Measurements from ENCODE around the gene VPS54. TPM values are rescaled to one million over a fixed set of nuclear protein-coding genes. Genes with fewer than 3 reads are reported as not detected.
"Not testable (repeated sequence)": the region's sequence is repeated elsewhere in the genome, so short reads cannot be mapped to it uniquely, and the experiment has no call there.

VPS54 gene
- total and polyA plus RNA-seq, 7 experiments from 2014 or later, result 4.5 to 20.8 (median 14.6) TPM

- Histone ChIP-seq H3K27me3 (ENCODE audit: control insufficient read depth in 2 of 2, insufficient read depth in 2 of 2, low read length in 2 of 2) (no peaks in the 10 kb centered on the region), H3K36me3 (ENCODE audit: control insufficient read depth in 2 of 3, insufficient read depth in 3 of 3, low read length in 3 of 3) (no peaks in the 10 kb centered on the region), H3K4me1 (ENCODE audit: control insufficient read depth in 2 of 2, insufficient read depth in 2 of 2, low read length in 2 of 2) (peaks cover 26 to 39% of the 10 kb centered on the region in 2 donors), H3K27ac (ENCODE audit: low read depth, low read length) (peak overlapping the region; percentile 17), H3K9me3 (ENCODE audit: control insufficient read depth in 2 of 3, low read length in 3 of 3) (no peaks in the 10 kb centered on the region), H3K4me3 (ENCODE audit: low read length) (no peak overlapping the region)
- peaks cover 0 to 7% (median 1%) of the 10 kb centered on the region in 11 donors for H3K9me3 Mint-ChIP-seq
- CTCF ChIA-PET, result interaction anchor here (1.4 kb wide), 2 partner anchors 10 to 152 kb away, joined by 4 to 5 read pairs; no protein-coding TSS in a partner anchor
- ATAC-seq, result peak; percentile 64
- peak overlapping the region in 3 of 10 donors; percentile 14 to 44 (median 20) for H3K4me3 Mint-ChIP-seq
- peak overlapping the region in 7 of 9 donors; percentile 62 to 95 (median 82) for H3K27ac Mint-ChIP-seq
- peaks cover 47 to 97% (median 91%) of the 10 kb centered on the region in 7 donors for H3K4me1 Mint-ChIP-seq
- peaks cover 6 to 52% (median 18%) of the 10 kb centered on the region in 5 donors for H3K36me3 Mint-ChIP-seq
- POLR2A ChIA-PET, result interaction anchor here (11.3 kb wide), 1 partner anchor 9 kb away, joined by 120 read pairs; the partner anchor contains the start of gene UGP2
- no peak for DNase-seq
- no peaks in the 10 kb centered on the region for H3K27me3 Mint-ChIP-seq
- intact Hi-C loops (cut with micrococcal nuclease), result loop anchor here in 1 of 2 donors (1.0 kb wide), 1 partner anchor 8 kb away; no protein-coding TSS in a partner anchor
Observed at GRCh38 chr2:63850649-63851048, 168.6 kb downstream of the VPS54 start.

GRCh38 chr2:63850204-63850571 lies 169.0 kb downstream of the VPS54 start:
- H3K4me1 ChIP-seq (ENCODE audit: control insufficient read depth in 2 of 2, insufficient read depth in 2 of 2, low read length in 2 of 2), result peaks cover 21 to 35% of the 10 kb centered on the region in 2 donors
- Mint-ChIP-seq H3K4me1 (peaks cover 46 to 97% (median 91%) of the 10 kb centered on the region in 7 donors), H3K27ac (peak overlapping the region in 4 of 9 donors; percentile 64 to 91 (median 74)), H3K9me3 (peaks cover 0 to 7% (median 1%) of the 10 kb centered on the region in 11 donors), H3K27me3 (no peaks in the 10 kb centered on the region), H3K4me3 (no peak overlapping the region), H3K36me3 (peaks cover 6 to 57% (median 18%) of the 10 kb centered on the region in 5 donors)
- ATAC-seq, result no peak
- no peak overlapping the region for H3K27ac ChIP-seq (ENCODE audit: low read depth, low read length)
- H3K36me3 ChIP-seq (ENCODE audit: control insufficient read depth in 2 of 3, insufficient read depth in 3 of 3, low read length in 3 of 3), result no peaks in the 10 kb centered on the region
- no peak for DNase-seq
- no peaks in the 10 kb centered on the region for H3K27me3 ChIP-seq (ENCODE audit: control insufficient read depth in 2 of 2, insufficient read depth in 2 of 2, low read length in 2 of 2)
- H3K9me3 ChIP-seq (ENCODE audit: control insufficient read depth in 2 of 3, low read length in 3 of 3), result no peaks in the 10 kb centered on the region
- ChIA-PET POLR2A (interaction anchor here (1.0 to 11.3 kb wide), 2 partner anchors 8 to 9 kb away, joined by 3 to 120 read pairs; partner anchors contain the start of gene UGP2), CTCF (interaction anchor here (0.6 to 1.4 kb wide), 2 partner anchors 11 to 480 kb away, joined by 4 to 5 read pairs; no protein-coding TSS in a partner anchor)
- intact Hi-C loops (cut with micrococcal nuclease), result no loop called here
- H3K4me3 ChIP-seq (ENCODE audit: low read length), result no peak overlapping the region

GRCh38 chr2:63849381-63850203 lies 169.6 kb downstream of the VPS54 start:
- no peaks in the 10 kb centered on the region for H3K9me3 ChIP-seq (ENCODE audit: control insufficient read depth in 2 of 3, low read length in 3 of 3)
- H3K4me3 Mint-ChIP-seq, result peak overlapping the region in 5 of 10 donors; percentile 5 to 41 (median 11)
- no peak for ATAC-seq
- no peaks in the 10 kb centered on the region for H3K27me3 ChIP-seq (ENCODE audit: control insufficient read depth in 2 of 2, insufficient read depth in 2 of 2, low read length in 2 of 2)
- H3K36me3 Mint-ChIP-seq, result peaks cover 6 to 59% (median 18%) of the 10 kb centered on the region in 5 donors
- H3K4me3 ChIP-seq (ENCODE audit: low read length), result no peak overlapping the region
- no peaks in the 10 kb centered on the region for H3K27me3 Mint-ChIP-seq
- peaks cover 0 to 7% (median 1%) of the 10 kb centered on the region in 11 donors for H3K9me3 Mint-ChIP-seq
- H3K4me1 ChIP-seq (ENCODE audit: control insufficient read depth in 2 of 2, insufficient read depth in 2 of 2, low read length in 2 of 2), result peaks cover 21 to 33% of the 10 kb centered on the region in 2 donors
- intact Hi-C loops (cut with micrococcal nuclease), result loop anchor here in 1 of 2 donors (10.0 kb wide), 1 partner anchor 375 kb away; no protein-coding TSS in a partner anchor
- ChIA-PET CTCF (interaction anchor here (0.6 to 1.4 kb wide), 2 partner anchors 11 to 481 kb away, joined by 4 to 5 read pairs; no protein-coding TSS in a partner anchor), POLR2A (interaction anchor here (1.0 to 11.3 kb wide), 2 partner anchors 8 to 9 kb away, joined by 3 to 120 read pairs; partner anchors contain the start of gene UGP2)
- H3K4me1 Mint-ChIP-seq, result peaks cover 41 to 97% (median 91%) of the 10 kb centered on the region in 7 donors
- H3K27ac Mint-ChIP-seq, result peak overlapping the region in 8 of 9 donors; percentile 16 to 91 (median 65)
- H3K27ac ChIP-seq (ENCODE audit: low read depth, low read length), result peak overlapping the region; percentile 23
- DNase-seq, result no peak
- no peaks in the 10 kb centered on the region for H3K36me3 ChIP-seq (ENCODE audit: control insufficient read depth in 2 of 3, insufficient read depth in 3 of 3, low read length in 3 of 3)

GRCh38 chr2:63847571-63847970 lies 171.7 kb downstream of the VPS54 start:
- H3K9me3 Mint-ChIP-seq; H3K36me3 ChIP-seq (ENCODE audit: control insufficient read depth in 2 of 3, insufficient read depth in 3 of 3, low read length in 3 of 3); DNase-seq; H3K4me3 ChIP-seq (ENCODE audit: low read length); POLR2A ChIA-PET; H3K27me3 Mint-ChIP-seq; H3K27me3 ChIP-seq (ENCODE audit: control insufficient read depth in 2 of 2, insufficient read depth in 2 of 2, low read length in 2 of 2); CTCF ChIA-PET; H3K9me3 ChIP-seq (ENCODE audit: control insufficient read depth in 2 of 3, low read length in 3 of 3); H3K27ac ChIP-seq (ENCODE audit: low read depth, low read length); ATAC-seq: not testable (repeated sequence)
- H3K4me3 Mint-ChIP-seq, result peak overlapping the region in 6 of 10 donors; percentile 0 to 64 (median 14)
- H3K4me1 Mint-ChIP-seq, result peaks cover 44 to 97% (median 91%) of the 10 kb centered on the region in 7 donors
- H3K4me1 ChIP-seq (ENCODE audit: control insufficient read depth in 2 of 2, insufficient read depth in 2 of 2, low read length in 2 of 2), result peaks cover 16 to 30% of the 10 kb centered on the region in 2 donors
- peaks cover 2 to 59% (median 18%) of the 10 kb centered on the region in 5 donors for H3K36me3 Mint-ChIP-seq
- H3K27ac Mint-ChIP-seq, result peak overlapping the region in 7 of 9 donors; percentile 4 to 75 (median 59)
- intact Hi-C loops (cut with micrococcal nuclease), result loop anchor here in 1 of 2 donors (10.0 kb wide), 1 partner anchor 377 kb away; no protein-coding TSS in a partner anchor

- CTCF ChIA-PET, result interaction anchor here (1.0 kb wide), 1 partner anchor 10 kb away, joined by 3 read pairs; no protein-coding TSS in a partner anchor
- H3K4me1 ChIP-seq (ENCODE audit: control insufficient read depth in 2 of 2, insufficient read depth in 2 of 2, low read length in 2 of 2), result peaks cover 15 to 31% of the 10 kb centered on the region in 2 donors
- H3K4me3 Mint-ChIP-seq, result peak overlapping the region in 1 of 10 donors; percentile 8
- peaks cover 0 to 54% (median 18%) of the 10 kb centered on the region in 5 donors for H3K36me3 Mint-ChIP-seq
- peaks cover 0 to 4% (median 0%) of the 10 kb centered on the region in 3 experiments for H3K36me3 ChIP-seq (ENCODE audit: control insufficient read depth in 2 of 3, insufficient read depth in 3 of 3, low read length in 3 of 3)
- H3K4me1 Mint-ChIP-seq, result peaks cover 46 to 94% (median 89%) of the 10 kb centered on the region in 7 donors
- H3K27ac ChIP-seq (ENCODE audit: low read depth, low read length), result no peak overlapping the region
- no peak for DNase-seq
- intact Hi-C loops (cut with micrococcal nuclease), result loop anchor here in 1 of 2 donors (10.0 kb wide), 1 partner anchor 378 kb away; no protein-coding TSS in a partner anchor
- no peaks in the 10 kb centered on the region for H3K27me3 ChIP-seq (ENCODE audit: control insufficient read depth in 2 of 2, insufficient read depth in 2 of 2, low read length in 2 of 2)
- no peaks in the 10 kb centered on the region for H3K27me3 Mint-ChIP-seq
- H3K4me3 ChIP-seq (ENCODE audit: low read length), result no peak overlapping the region
- H3K9me3 Mint-ChIP-seq, result peaks cover 0 to 5% (median 0%) of the 10 kb centered on the region in 11 donors
- POLR2A ChIA-PET, result interaction anchor here (0.6 to 1.1 kb wide), 2 partner anchors 258 to 1233 kb away, joined by 4 to 5 read pairs; partner anchors contain the start of gene MDH1
- H3K27ac Mint-ChIP-seq, result peak overlapping the region in 3 of 9 donors; percentile 60 to 73 (median 65)
- no peaks in the 10 kb centered on the region for H3K9me3 ChIP-seq (ENCODE audit: control insufficient read depth in 2 of 3, low read length in 3 of 3)
- ATAC-seq, result no peak
Observed at GRCh38 chr2:63846487-63846886, 172.7 kb downstream of the VPS54 start.

- no peaks in the 10 kb centered on the region for H3K27me3 ChIP-seq (ENCODE audit: control insufficient read depth in 2 of 2, insufficient read depth in 2 of 2, low read length in 2 of 2)
- DNase-seq (no peak), ATAC-seq (no peak)
- H3K9me3 ChIP-seq (ENCODE audit: control insufficient read depth in 2 of 3, low read length in 3 of 3), result no peaks in the 10 kb centered on the region
- H3K27ac ChIP-seq (ENCODE audit: low read depth, low read length), result no peak overlapping the region
- Mint-ChIP-seq H3K27ac (peak overlapping the region in 5 of 9 donors; percentile 14 to 73 (median 60)), H3K4me1 (peaks cover 44 to 88% (median 84%) of the 10 kb centered on the region in 7 donors), H3K4me3 (peak overlapping the region in 6 of 10 donors; percentile 5 to 31 (median 21)), H3K9me3 (peaks cover 0 to 5% (median 0%) of the 10 kb centered on the region in 11 donors), H3K27me3 (peaks cover 0 to 2% (median 0%) of the 10 kb centered on the region in 5 donors), H3K36me3 (peaks cover 2 to 49% (median 18%) of the 10 kb centered on the region in 5 donors)
- peaks cover 0 to 10% (median 0%) of the 10 kb centered on the region in 3 experiments for H3K36me3 ChIP-seq (ENCODE audit: control insufficient read depth in 2 of 3, insufficient read depth in 3 of 3, low read length in 3 of 3)
- intact Hi-C loops (cut with micrococcal nuclease), result loop anchor here in 1 of 2 donors (10.0 kb wide), 1 partner anchor 379 kb away; no protein-coding TSS in a partner anchor
- CTCF ChIA-PET, result interaction anchor here (1.0 to 1.8 kb wide), 2 partner anchors 10 to 12 kb away, joined by 3 to 4 read pairs; no protein-coding TSS in a partner anchor
- H3K4me1 ChIP-seq (ENCODE audit: control insufficient read depth in 2 of 2, insufficient read depth in 2 of 2, low read length in 2 of 2), result peaks cover 15 to 31% of the 10 kb centered on the region in 2 donors
- no peak overlapping the region for H3K4me3 ChIP-seq (ENCODE audit: low read length)
- POLR2A ChIA-PET, result interaction anchor here (0.6 to 8.3 kb wide), 3 partner anchors 8 to 1233 kb away, joined by 4 to 120 read pairs (median 5); partner anchors contain the start of gene MDH1
Observed at GRCh38 chr2:63845866-63846265, 173.4 kb downstream of the VPS54 start.
